Measurements from ENCODE around the gene ESR1. TPM values are rescaled to one million over a fixed set of nuclear protein-coding genes. Genes with fewer than 3 reads are reported as not detected.

The ESR1 gene
- total RNA-seq, 4 donors from 2014 or later, result 2.1 to 6.9 (median 5.2) TPM

- Histone ChIP-seq H3K27me3 (no peaks in the 10 kb centered on the region), H3K36me3 (peaks cover 0 to 43% (median 0%) of the 10 kb centered on the region in 3 donors), H3K9me3 (no peaks in the 10 kb centered on the region), H3K27ac (no peak overlapping the region), H3K4me3 (no peak overlapping the region), H3K4me1 (no peaks in the 10 kb centered on the region)
- WGBS, 2 donors, result 78 to 87% methylated on average over 4 of the region's 4 CpGs
- TF ChIP-seq EP300 (IDR thresholded peaks at IDR 0.05), result no peak
- TF ChIP-seq, protein P1, sequence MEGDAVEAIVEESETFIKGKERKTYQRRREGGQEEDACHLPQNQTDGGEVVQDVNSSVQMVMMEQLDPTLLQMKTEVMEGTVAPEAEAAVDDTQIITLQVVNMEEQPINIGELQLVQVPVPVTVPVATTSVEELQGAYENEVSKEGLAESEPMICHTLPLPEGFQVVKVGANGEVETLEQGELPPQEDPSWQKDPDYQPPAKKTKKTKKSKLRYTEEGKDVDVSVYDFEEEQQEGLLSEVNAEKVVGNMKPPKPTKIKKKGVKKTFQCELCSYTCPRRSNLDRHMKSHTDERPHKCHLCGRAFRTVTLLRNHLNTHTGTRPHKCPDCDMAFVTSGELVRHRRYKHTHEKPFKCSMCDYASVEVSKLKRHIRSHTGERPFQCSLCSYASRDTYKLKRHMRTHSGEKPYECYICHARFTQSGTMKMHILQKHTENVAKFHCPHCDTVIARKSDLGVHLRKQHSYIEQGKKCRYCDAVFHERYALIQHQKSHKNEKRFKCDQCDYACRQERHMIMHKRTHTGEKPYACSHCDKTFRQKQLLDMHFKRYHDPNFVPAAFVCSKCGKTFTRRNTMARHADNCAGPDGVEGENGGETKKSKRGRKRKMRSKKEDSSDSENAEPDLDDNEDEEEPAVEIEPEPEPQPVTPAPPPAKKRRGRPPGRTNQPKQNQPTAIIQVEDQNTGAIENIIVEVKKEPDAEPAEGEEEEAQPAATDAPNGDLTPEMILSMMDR (IDR thresholded peaks at IDR 0.05), result no peak
- TF ChIP-seq POLR2A (IDR thresholded peaks at IDR 0.05), result no peak
- no peak for DNase-seq (ENCODE audit: low spot score in 2 of 2)
Observed at GRCh38 chr6:152166497-152166896, 359.0 kb downstream of the ESR1 start.

- H3K27ac ChIP-seq, result no peak overlapping the region
- DNase-seq (ENCODE audit: low spot score in 2 of 2), result no peak
- no peaks in the 10 kb centered on the region for H3K4me1 ChIP-seq
- H3K9me3 ChIP-seq, result no peaks in the 10 kb centered on the region
- WGBS, 2 donors, result 80 to 83% methylated on average over 5 of the region's 5 CpGs
- H3K4me3 ChIP-seq, result no peak overlapping the region
- H3K36me3 ChIP-seq, result peaks cover 0 to 40% (median 0%) of the 10 kb centered on the region in 3 donors
- no peak for TF ChIP-seq POLR2A (IDR thresholded peaks at IDR 0.05)
- no peak for TF ChIP-seq EP300 (IDR thresholded peaks at IDR 0.05)
- TF ChIP-seq, protein P1 (IDR thresholded peaks at IDR 0.05), result no peak
- no peaks in the 10 kb centered on the region for H3K27me3 ChIP-seq
Observed at GRCh38 chr6:152166897-152167296, 359.4 kb downstream of the ESR1 start.

DNA sequence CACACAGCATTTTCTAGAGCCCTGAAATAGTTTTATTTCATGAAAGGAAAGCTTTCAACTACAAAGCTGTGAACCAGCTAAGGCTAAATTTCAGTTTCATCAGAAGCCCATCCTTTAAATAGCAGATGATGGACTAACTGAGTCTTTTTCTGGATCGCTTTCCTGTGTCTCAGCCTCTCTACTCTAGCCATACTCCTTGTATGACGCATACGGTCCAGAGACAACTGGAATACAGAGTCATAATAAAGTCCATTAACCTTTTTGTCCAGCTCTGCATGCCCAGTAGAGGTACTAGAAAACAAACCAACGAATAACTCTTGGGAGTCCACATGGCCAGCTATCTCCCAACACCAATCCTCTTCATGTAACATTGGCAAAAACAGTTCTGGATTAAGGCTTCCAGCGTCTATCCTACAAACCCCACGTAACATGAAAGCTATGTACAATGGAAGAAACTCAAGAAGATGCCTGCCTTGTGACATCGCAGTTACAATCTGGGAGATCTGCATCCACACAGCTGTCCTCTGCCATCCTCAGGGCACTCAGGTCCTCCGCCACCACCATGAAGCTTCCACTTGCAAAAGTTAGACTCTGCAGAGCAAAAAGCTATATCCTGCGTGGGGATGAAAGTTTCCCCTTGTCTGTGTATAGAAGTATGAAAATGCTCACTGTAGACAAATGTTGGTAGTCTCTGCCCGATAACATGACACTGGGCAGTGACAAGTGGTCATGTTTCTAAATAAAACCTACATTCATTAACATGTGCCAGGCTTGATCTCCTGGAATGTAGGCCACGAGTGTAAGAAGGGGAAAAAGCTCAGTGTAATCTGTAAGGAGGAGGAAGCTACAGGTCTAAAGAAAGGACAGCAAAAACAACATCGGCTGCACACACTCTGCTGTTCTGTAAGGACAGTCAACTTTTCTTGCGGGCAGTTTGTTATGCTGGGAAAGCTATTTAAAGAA lies 360.4 kb downstream of the ESR1 start:
- 79% methylated on average over 13 of the region's 13 CpGs for WGBS, 2 donors
- H3K4me1 ChIP-seq, result no peaks in the 10 kb centered on the region
- peaks cover 0 to 41% (median 0%) of the 10 kb centered on the region in 3 donors for H3K36me3 ChIP-seq
- no peak overlapping the region for H3K4me3 ChIP-seq
- TF ChIP-seq POLR2A (IDR thresholded peaks at IDR 0.05) (no peak), EP300 (IDR thresholded peaks at IDR 0.05) (no peak)
- TF ChIP-seq, protein P1 (IDR thresholded peaks at IDR 0.05), result no peak
- H3K27me3 ChIP-seq, result no peaks in the 10 kb centered on the region
- H3K27ac ChIP-seq, result no peak overlapping the region
- H3K9me3 ChIP-seq, result no peaks in the 10 kb centered on the region
- no peak for DNase-seq (ENCODE audit: low spot score in 2 of 2)

DNA sequence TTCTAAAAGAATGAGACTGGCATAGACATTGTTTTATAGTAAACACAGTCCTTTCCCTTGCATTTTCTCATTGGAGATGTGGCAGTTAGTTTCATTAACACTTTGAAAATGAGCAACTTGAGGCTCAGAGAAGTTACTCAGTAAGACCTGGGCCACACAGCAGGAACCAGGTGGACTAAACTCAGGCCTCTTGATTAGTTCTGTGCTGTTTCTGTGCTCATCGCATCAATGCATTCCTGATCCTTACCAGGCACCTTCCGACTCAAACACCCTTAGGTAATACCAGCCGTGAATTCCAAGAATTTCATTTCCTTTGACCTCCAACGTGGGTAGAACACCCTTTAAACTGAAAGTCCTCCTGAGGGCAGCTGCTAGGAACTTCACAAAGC lies 362.8 kb downstream of the ESR1 start:
- peaks cover 0 to 47% (median 0%) of the 10 kb centered on the region in 3 donors for H3K36me3 ChIP-seq
- H3K4me3 ChIP-seq, result no peak overlapping the region
- no peaks in the 10 kb centered on the region for H3K9me3 ChIP-seq
- no peak overlapping the region for H3K27ac ChIP-seq
- TF ChIP-seq, protein P1 (IDR thresholded peaks at IDR 0.05), result no peak
- TF ChIP-seq EP300 (IDR thresholded peaks at IDR 0.05) (no peak), POLR2A (IDR thresholded peaks at IDR 0.05) (no peak)
- H3K4me1 ChIP-seq, result no peaks in the 10 kb centered on the region
- WGBS, 2 donors, result 81 to 87% methylated on average over 4 of the region's 4 CpGs
- H3K27me3 ChIP-seq, result no peaks in the 10 kb centered on the region
- DNase-seq (ENCODE audit: low spot score in 2 of 2), result no peak

Measured in tibial nerve (tissue), 4 donors.